ENCODE data around the gene OR6C74. TPM values are rescaled to one million over a fixed set of nuclear protein-coding genes. Genes with fewer than 3 reads are reported as not detected.

Gene OR6C74
- total RNA-seq: not detected
- long read RNA-seq: 0 reads

- H3K9me3 ChIP-seq (replicated peaks): no peaks in the 10 kb centered on the region
- TF ChIP-seq CTCF (IDR thresholded peaks at IDR 0.05; ENCODE audit: borderline replicate concordance): no peak
- H3K4me1 ChIP-seq: no peaks in the 10 kb centered on the region
- H3K4me3 ChIP-seq: no peak within 1 kb of the TSS
- peaks cover 5% of the 10 kb centered on the region for H3K27me3 ChIP-seq (ENCODE audit: low read depth)
- no peak within 1 kb of the TSS for H3K27ac ChIP-seq (replicated peaks)
- intact Hi-C loops (cut with micrococcal nuclease): no loop called here
- no peaks in the 10 kb centered on the region for H3K36me3 ChIP-seq
- DNase-seq: no peak
These were observed at the start of gene OR6C74 for GRCh38 chr12:55244309-55244708. Gene OR6C74 (plus strand): TSS chr12:55244609. CDS start chr12:55247288, 2,679 bp downstream.

- H3K9me3 ChIP-seq (replicated peaks): no peaks in the 10 kb centered on the region
- no peak within 1 kb of the TSS for H3K4me3 ChIP-seq
- TF ChIP-seq CTCF (IDR thresholded peaks at IDR 0.05; ENCODE audit: borderline replicate concordance): no peak
- no peaks in the 10 kb centered on the region for H3K4me1 ChIP-seq
- H3K27ac ChIP-seq (replicated peaks): no peak within 1 kb of the TSS
- no peak for DNase-seq
- no peaks in the 10 kb centered on the region for H3K36me3 ChIP-seq
- intact Hi-C loops (cut with micrococcal nuclease): no loop called here
- H3K27me3 ChIP-seq (ENCODE audit: low read depth): no peaks in the 10 kb centered on the region
These were observed 23.7 kb upstream of the OR6C74 start, which contains the start of gene OR10A7 for GRCh38 chr12:55220725-55221124. Gene OR10A7 (plus strand): TSS chr12:55221025. CDS start chr12:55221025, 0 bp downstream.

- no peak for TF ChIP-seq CTCF (IDR thresholded peaks at IDR 0.05; ENCODE audit: borderline replicate concordance)
- Histone ChIP-seq H3K27ac (replicated peaks) (no peak overlapping the region), H3K4me1 (no peaks in the 10 kb centered on the region), H3K36me3 (no peaks in the 10 kb centered on the region), H3K9me3 (replicated peaks) (no peaks in the 10 kb centered on the region), H3K4me3 (no peak overlapping the region), H3K27me3 (ENCODE audit: low read depth) (no peaks in the 10 kb centered on the region)
- DNase-seq: no peak
- intact Hi-C loops (cut with micrococcal nuclease): no loop called here
These were observed 17.9 kb upstream of the OR6C74 start for GRCh38 chr12:55226523-55226922.

- no peaks in the 10 kb centered on the region for H3K27me3 ChIP-seq (ENCODE audit: low read depth)
- H3K4me3 ChIP-seq: no peak overlapping the region
- DNase-seq: no peak
- H3K36me3 ChIP-seq: no peaks in the 10 kb centered on the region
- TF ChIP-seq CTCF (IDR thresholded peaks at IDR 0.05; ENCODE audit: borderline replicate concordance): no peak
- H3K4me1 ChIP-seq: no peaks in the 10 kb centered on the region
- no peak overlapping the region for H3K27ac ChIP-seq (replicated peaks)
- intact Hi-C loops (cut with micrococcal nuclease): no loop called here
- no peaks in the 10 kb centered on the region for H3K9me3 ChIP-seq (replicated peaks)
These were observed 16.8 kb upstream of the OR6C74 start for GRCh38 chr12:55227643-55228042.

GRCh38 chr12:55246159-55246558 lies 1.8 kb downstream of the OR6C74 start:
- Histone ChIP-seq H3K4me1 (no peaks in the 10 kb centered on the region), H3K9me3 (replicated peaks) (no peaks in the 10 kb centered on the region), H3K27me3 (ENCODE audit: low read depth) (peaks cover 5% of the 10 kb centered on the region), H3K4me3 (no peak overlapping the region), H3K27ac (replicated peaks) (no peak overlapping the region), H3K36me3 (no peaks in the 10 kb centered on the region)
- intact Hi-C loops (cut with micrococcal nuclease): no loop called here
- DNase-seq: no peak
- TF ChIP-seq CTCF (IDR thresholded peaks at IDR 0.05; ENCODE audit: borderline replicate concordance): no peak

All from left ventricle myocardium inferior (tissue), 1 donor.